Activated CD4-positive, alpha-beta T cell treated with anti-CD3 and anti-CD28 coated beads, Interleukin-2, amount 50 U/mL, for 1 hour (primary cell): ENCODE data around the gene NLRP11.

Experiments used
- DNase-seq: peaks from one replicate; pipeline ENCODE4 v3.0.0-alpha.2; 2020

NLRP11 gene

GRCh38 chr19:55831846-55832245, at the start of gene NLRP11:
TSS of gene NLRP11 (minus strand) at chr19:55831999. CDS start at chr19:55818174, 13,825 bp downstream.
- DNase-seq = no peak

GRCh38 chr19:55877211-55877610, 45.4 kb upstream of the NLRP11 start:
- no peak for DNase-seq

GRCh38 chr19:55870736-55871135, 38.9 kb upstream of the NLRP11 start:
- DNase-seq = no peak

- DNase-seq = no peak
These were observed 35.3 kb upstream of the NLRP11 start for GRCh38 chr19:55867101-55867500.

GRCh38 chr19:55866521-55866920, 34.7 kb upstream of the NLRP11 start:
- DNase-seq = no peak

- DNase-seq = no peak
These were observed 27.2 kb upstream of the NLRP11 start for GRCh38 chr19:55858969-55859368.

GRCh38 chr19:55858401-55858800, 26.6 kb upstream of the NLRP11 start:
- no peak for DNase-seq

GRCh38 chr19:55857974-55858373, 26.2 kb upstream of the NLRP11 start:
- DNase-seq = no peak

GRCh38 chr19:55857149-55857548, 25.4 kb upstream of the NLRP11 start:
- no peak for DNase-seq

- DNase-seq = no peak
These were observed 23.4 kb upstream of the NLRP11 start for GRCh38 chr19:55855160-55855559.

GRCh38 chr19:55838906-55839305, 7.1 kb upstream of the NLRP11 start:
- no peak for DNase-seq

GRCh38 chr19:55838251-55838650, 6.5 kb upstream of the NLRP11 start:
- no peak for DNase-seq

- no peak for DNase-seq
These were observed 4.5 kb upstream of the NLRP11 start, which contains the start of gene NLRP4 for GRCh38 chr19:55836340-55836739. TSS of gene NLRP4 (plus strand) at chr19:55836540. CDS start at chr19:55852081, 15,541 bp downstream.

- DNase-seq = no peak
These were observed 877 bp upstream of the NLRP11 start for GRCh38 chr19:55832676-55833075.

GRCh38 chr19:55830656-55831055, 1.1 kb downstream of the NLRP11 start:
- DNase-seq = no peak

- no peak for DNase-seq
These were observed 11.8 kb downstream of the NLRP11 start for GRCh38 chr19:55820037-55820436.

- no peak for DNase-seq
These were observed 17.9 kb downstream of the NLRP11 start for GRCh38 chr19:55813906-55814305.

GRCh38 chr19:55812449-55812848, 19.4 kb downstream of the NLRP11 start:
- DNase-seq = no peak

- no peak for DNase-seq
These were observed 20.5 kb downstream of the NLRP11 start for GRCh38 chr19:55811340-55811739.

GRCh38 chr19:55809381-55810058, 22.3 kb downstream of the NLRP11 start:
- DNase-seq = peak; percentile 1

- no peak for DNase-seq
These were observed 29.5 kb downstream of the NLRP11 start for GRCh38 chr19:55802281-55802680.

GRCh38 chr19:55801416-55801815, 30.4 kb downstream of the NLRP11 start:
- no peak for DNase-seq

GRCh38 chr19:55795021-55795420, 36.8 kb downstream of the NLRP11 start:
- no peak for DNase-seq

- DNase-seq = no peak
These were observed 50.7 kb downstream of the NLRP11 start for GRCh38 chr19:55781112-55781511.

- DNase-seq = no peak
These were observed 53.5 kb downstream of the NLRP11 start for GRCh38 chr19:55778331-55778730.
